Panc1 (cell line): ENCODE measurements around the gene ARFGAP1.

Source experiments
- POLR2AphosphoS5 ChIP-seq: IDR thresholded peaks from 2 replicates; pipeline ENCODE4 v1.6.1; 2012; ENCODE audit warnings: mild to moderate bottlenecking, low read depth, low read length, moderate library complexity
- SIN3A ChIP-seq: IDR thresholded peaks from 2 replicates; pipeline ENCODE4 v1.6.1; 2012; ENCODE audit warnings: low read depth, mild to moderate bottlenecking, low read length, moderate library complexity, borderline replicate concordance; ENCODE audit not compliant: insufficient read depth
- TF ChIP-seq, protein P1 (sequence below): fragments of 450-650 bp; IDR thresholded peaks from 2 replicates; pipeline ENCODE4 v1.5.1; 2017; ENCODE audit warnings: mild to moderate bottlenecking

DNA sequence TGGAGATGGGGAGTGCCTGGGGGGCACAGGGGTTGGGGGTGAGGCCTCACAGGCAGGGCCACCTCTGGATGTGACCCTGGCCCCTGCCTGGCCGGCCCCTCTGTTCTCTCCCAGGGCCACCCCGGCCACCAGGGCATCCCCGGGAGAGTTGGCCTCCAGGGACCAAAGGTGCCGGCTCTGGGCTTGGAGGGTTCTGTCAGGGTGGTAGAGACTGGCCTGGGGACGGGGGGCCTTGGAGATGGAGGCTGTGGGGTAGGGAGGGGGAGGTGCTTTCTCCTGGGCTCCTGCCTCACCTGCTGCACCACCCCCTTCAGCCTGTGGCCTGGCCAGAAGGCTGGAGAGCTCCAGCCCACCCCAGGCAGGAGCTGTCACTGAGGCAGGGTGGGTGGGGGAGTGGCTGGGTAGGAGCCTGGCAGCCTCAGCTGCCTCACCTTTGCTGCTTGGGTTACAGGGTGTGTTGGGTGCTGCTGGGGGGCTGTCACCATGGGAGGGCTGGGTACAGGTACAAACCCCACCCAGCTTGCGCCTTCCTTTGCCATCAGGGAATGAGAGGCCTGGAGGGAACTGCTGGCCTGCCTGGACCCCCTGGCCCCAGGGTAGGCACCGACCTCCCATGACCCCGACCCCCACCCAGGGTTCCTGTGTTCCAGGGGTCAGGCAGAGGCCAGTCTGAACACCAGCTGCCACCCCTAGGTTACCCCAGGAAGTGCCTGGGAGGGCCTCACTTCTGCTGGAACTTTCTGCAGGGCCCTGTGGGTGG is 53.1 kb downstream of the ARFGAP1 start:
- TF ChIP-seq POLR2AphosphoS5 (no peak), SIN3A (no peak)
- TF ChIP-seq, protein P1, sequence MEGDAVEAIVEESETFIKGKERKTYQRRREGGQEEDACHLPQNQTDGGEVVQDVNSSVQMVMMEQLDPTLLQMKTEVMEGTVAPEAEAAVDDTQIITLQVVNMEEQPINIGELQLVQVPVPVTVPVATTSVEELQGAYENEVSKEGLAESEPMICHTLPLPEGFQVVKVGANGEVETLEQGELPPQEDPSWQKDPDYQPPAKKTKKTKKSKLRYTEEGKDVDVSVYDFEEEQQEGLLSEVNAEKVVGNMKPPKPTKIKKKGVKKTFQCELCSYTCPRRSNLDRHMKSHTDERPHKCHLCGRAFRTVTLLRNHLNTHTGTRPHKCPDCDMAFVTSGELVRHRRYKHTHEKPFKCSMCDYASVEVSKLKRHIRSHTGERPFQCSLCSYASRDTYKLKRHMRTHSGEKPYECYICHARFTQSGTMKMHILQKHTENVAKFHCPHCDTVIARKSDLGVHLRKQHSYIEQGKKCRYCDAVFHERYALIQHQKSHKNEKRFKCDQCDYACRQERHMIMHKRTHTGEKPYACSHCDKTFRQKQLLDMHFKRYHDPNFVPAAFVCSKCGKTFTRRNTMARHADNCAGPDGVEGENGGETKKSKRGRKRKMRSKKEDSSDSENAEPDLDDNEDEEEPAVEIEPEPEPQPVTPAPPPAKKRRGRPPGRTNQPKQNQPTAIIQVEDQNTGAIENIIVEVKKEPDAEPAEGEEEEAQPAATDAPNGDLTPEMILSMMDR: no peak
